Choroid plexus epithelial cell (primary cell): Measurements from ENCODE around the gene AATK.

Experiments
- DNase-seq: peaks from one replicate; pipeline ENCODE4 v3.0.0-alpha.2; 2010; ENCODE audit warnings: low read depth
- H3K4me3 ChIP-seq: 2 replicates; pipeline ENCODE4 v1.5.1; 2011; ENCODE audit warnings: low read depth, mild to moderate bottlenecking, control low read depth, low read length, moderate library complexity
- TF ChIP-seq, protein P1 (sequence below): conservative IDR thresholded peaks from 2 replicates; pipeline ENCODE4 v1.5.1; 2011; ENCODE audit warnings: low read depth, mild to moderate bottlenecking, control low read depth, inconsistent platforms, low read length, moderate library complexity

AATK gene

DNA sequence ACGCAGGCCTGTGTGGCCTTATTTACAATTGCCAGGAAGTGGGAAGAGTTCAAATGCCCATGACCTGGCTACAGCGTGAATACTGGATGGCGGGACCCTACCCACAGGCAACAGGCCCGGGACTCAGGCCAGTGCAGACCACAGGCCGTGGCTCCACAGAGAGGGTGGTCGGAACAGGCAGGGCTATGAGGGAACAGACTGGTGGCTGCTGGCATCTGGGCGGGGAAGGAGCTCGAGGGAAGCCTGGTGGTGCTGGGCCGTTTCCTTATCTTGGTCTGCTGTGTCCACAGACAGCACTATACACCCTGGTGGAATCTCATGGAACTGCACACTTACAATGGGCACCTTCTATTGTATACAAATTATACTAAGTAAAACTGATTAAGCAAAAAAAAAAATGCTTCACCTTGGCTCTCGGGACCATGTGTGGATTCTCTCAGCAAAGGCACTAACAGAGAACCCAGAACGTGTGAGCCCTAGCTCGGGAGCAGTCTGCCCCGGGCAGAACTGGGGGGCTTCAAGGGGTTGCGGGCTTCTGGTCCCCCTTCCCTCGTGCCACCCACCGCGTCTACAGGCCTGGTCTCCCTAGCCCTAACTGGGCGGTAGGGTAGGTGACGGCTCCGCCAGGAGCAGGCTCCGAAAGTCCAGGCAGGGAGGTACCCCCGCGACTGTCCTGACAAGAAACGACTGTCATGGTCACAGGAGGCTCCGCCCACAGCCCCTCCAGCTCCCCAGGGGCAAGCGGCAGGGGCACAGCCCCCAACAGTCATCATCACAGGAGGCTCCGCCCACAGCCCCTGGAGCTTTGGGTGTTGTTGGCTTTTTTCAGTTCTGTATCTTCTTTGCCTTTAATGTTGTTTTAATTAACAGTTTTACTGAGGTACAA lies 34.9 kb upstream of the AATK start:
- DNase-seq: peak; percentile 89
- no peak overlapping the region for H3K4me3 ChIP-seq

DNA sequence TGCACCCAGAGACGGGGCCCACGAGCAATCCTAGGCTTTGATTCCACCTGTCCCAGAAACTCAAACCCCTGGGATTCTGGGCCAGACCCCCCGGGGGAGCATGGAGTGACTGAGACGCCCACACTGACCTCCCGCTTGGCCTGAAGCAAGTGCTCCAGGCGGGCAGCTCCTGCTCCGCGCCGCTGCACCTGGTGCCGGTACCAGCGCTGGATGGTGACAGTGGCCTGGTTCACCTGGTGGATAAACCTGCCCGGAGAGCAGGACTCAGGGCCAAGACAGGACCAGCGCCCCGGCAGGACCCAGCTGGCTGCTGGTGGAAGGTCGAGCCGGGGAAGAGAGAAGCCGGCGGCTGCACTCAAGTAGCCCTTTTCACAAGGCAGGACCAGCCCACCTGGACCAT lies 34.2 kb upstream of the AATK start:
- TF ChIP-seq, protein P1, sequence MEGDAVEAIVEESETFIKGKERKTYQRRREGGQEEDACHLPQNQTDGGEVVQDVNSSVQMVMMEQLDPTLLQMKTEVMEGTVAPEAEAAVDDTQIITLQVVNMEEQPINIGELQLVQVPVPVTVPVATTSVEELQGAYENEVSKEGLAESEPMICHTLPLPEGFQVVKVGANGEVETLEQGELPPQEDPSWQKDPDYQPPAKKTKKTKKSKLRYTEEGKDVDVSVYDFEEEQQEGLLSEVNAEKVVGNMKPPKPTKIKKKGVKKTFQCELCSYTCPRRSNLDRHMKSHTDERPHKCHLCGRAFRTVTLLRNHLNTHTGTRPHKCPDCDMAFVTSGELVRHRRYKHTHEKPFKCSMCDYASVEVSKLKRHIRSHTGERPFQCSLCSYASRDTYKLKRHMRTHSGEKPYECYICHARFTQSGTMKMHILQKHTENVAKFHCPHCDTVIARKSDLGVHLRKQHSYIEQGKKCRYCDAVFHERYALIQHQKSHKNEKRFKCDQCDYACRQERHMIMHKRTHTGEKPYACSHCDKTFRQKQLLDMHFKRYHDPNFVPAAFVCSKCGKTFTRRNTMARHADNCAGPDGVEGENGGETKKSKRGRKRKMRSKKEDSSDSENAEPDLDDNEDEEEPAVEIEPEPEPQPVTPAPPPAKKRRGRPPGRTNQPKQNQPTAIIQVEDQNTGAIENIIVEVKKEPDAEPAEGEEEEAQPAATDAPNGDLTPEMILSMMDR: no peak
- DNase-seq: no peak
- no peak overlapping the region for H3K4me3 ChIP-seq

More for the DNA sequence above, 34.9 kb upstream of the AATK start:
- TF ChIP-seq, protein P1: peak; percentile 73

DNA sequence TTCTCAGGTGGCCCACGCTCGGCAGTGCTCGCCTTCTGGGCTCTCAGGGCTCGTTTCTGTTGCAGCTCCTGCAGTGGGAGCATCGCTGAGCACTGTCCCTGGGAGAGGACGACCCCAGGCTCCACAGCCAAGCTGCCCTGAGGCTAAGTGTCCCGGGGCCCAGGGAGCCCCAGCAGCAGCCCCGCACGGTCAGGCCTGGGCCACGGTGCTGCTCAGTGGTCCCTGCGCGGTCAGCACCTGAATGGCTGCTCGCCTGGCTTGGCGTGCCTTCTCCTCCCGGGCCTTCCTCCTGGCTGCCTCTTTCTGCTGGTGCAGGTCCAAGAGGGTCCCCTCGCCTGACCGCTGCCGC lies 33.4 kb upstream of the AATK start:
- TF ChIP-seq, protein P1: no peak
- no peak for DNase-seq
- H3K4me3 ChIP-seq: no peak overlapping the region

DNA sequence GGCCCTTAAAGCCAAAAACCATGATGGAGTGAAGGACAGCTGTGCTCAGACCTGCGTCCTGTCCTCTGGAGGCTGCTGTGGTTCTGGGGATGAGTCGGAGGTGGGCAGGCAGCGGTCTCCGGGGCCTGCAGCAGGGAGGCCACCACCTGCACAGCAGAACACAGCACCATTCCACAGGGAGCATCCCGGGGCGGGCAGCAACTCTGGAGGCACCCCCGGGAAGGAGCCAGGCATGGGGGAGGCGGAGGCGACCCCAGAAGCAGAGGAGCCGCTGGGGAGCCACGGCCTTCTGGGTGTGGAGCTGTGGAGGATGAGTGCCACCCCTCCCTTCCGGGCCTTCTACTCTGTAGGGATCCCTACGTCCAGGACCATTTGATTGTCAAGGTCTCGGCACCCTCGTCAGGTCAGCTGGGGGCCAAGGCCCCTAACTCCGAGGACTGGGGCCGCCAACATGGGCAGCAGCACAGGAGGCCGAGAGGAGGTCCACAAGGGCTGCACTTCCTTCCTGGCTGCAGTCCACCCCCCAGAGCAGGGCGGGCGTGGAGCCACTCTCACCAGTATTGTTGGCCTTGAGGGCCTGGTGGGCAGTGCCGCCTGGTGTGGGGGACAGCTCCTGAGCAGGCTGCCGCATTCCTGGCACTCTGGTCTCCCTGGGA lies 32.9 kb upstream of the AATK start:
- H3K4me3 ChIP-seq: no peak overlapping the region
- TF ChIP-seq, protein P1: no peak
- no peak for DNase-seq

DNA sequence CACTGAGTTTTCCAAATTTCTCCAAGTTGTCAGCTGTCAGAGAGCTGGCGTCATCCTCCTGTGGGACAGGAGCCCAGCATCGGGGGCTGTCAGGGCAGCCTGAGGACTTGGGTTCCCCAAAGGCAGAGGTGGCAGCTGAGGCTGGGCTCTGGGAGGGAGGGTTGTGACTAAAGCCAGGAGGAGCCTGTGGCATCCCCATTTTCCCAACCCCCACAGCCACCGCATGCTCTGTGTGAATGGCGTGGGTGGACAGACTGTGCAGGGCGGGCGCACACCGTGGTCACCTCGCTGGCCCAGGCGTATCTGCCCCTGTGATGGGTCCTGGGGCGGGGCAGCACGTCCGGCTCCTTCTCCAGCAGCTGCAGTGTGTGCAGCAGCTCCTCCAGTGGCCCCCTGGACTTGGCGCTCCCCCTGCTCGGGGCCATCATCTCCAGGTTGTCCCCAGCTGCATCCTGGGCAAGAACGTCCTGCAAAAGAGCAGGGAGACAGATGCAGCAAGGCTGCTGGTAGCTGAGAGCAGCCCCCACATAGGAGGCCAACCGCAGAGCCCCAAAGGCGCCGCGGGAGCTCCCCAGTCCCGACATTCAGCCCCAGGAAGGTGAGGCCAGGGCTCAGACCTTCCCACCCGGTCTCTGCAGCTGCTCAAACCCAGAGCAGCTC lies 31.9 kb upstream of the AATK start:
- no peak overlapping the region for H3K4me3 ChIP-seq
- no peak for DNase-seq
- TF ChIP-seq, protein P1: no peak

DNA sequence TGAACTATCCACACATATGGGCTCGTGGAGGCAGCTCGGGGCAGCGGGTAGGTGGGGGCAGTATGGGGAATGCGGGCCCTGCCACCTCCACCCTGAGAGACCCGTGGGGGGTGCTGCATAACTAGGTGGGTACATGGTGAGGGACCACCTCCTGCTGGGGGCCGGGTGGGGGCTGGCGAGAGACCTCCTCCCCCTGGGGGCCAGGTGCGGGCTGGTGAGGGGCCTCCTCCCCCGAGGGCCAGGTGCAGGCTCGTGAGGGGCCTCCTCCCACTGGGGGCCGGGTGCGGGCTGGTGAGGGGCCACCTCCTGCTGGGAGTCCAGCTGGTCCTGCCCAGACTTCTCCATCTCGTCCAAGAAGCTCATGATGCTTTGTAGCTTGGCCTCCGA lies 31.4 kb upstream of the AATK start:
- TF ChIP-seq, protein P1: no peak
- no peak for DNase-seq
- no peak overlapping the region for H3K4me3 ChIP-seq
